Keratinocyte (primary cell): Measurements from ENCODE around the gene CALHM1. TPM values are rescaled to one million over a fixed set of nuclear protein-coding genes. Genes with fewer than 3 reads are reported as not detected.

Experiments
- DNase-seq: peaks from one replicate; pipeline ENCODE4 v3.0.0-alpha.2; 2011; ENCODE audit warnings: low read depth, missing footprints, low spot score
- FAIRE-seq: peaks from 2 replicates; lab custom pipeline; 2011; peaks lifted over from hg19 to GRCh38; lab: Jason Lieb, UNC
- H2AFZ ChIP-seq: 2 replicates; pipeline ENCODE4 v1.6.0; 2012; ENCODE audit warnings: low read length, control low read depth, inconsistent platforms; ENCODE audit not compliant: control insufficient read depth
- H3K27ac ChIP-seq: 2 replicates; pipeline ENCODE4 v1.5.1; 2011; ENCODE audit warnings: low read length; ENCODE audit not compliant: control insufficient read depth, insufficient read depth
- H3K27me3 ChIP-seq: 3 replicates; pipeline ENCODE4 v1.6.0; 2011; ENCODE audit warnings: low read length; ENCODE audit not compliant: control insufficient read depth, insufficient read depth; ENCODE audit errors: extremely low read depth
- H3K36me3 ChIP-seq, 2 experiments: 2 replicates in 1 of 2; 3 replicates in 1 of 2; pipeline ENCODE4 v1.5.1; 2011; ENCODE audit warnings: low read length in 2 of 2, mild to moderate bottlenecking in 1 of 2; ENCODE audit not compliant: control insufficient read depth in 2 of 2, insufficient read depth in 2 of 2; ENCODE audit errors: extremely low read depth in 1 of 2
- H3K4me1 ChIP-seq: 3 replicates; pipeline ENCODE4 v1.5.1; 2011; ENCODE audit warnings: low read length; ENCODE audit not compliant: control insufficient read depth, insufficient read depth; ENCODE audit errors: extremely low read depth
- H3K4me2 ChIP-seq: 3 replicates; pipeline ENCODE4 v1.6.0; 2011; ENCODE audit warnings: low read depth, low read length; ENCODE audit not compliant: control insufficient read depth, insufficient read depth; ENCODE audit errors: extremely low read depth
- H3K4me3 ChIP-seq, 3 experiments: fragments of 200-600 bp in 1 of 3; sonication (generic) in 1 of 3; 2 replicates in 2 of 3; 3 replicates in 1 of 3; pipeline ENCODE4 v1.5.1; 2011 to 2016; ENCODE audit warnings: low read length in 3 of 3, mild to moderate bottlenecking in 3 of 3, control low read depth in 2 of 3, inconsistent platforms in 1 of 3, low read depth in 1 of 3, mixed read lengths in 1 of 3, mixed run types in 1 of 3, moderate library complexity in 1 of 3; ENCODE audit not compliant: control insufficient read depth in 2 of 3, insufficient read depth in 2 of 3; ENCODE audit errors: extremely low read depth in 1 of 3
- H3K79me2 ChIP-seq: 2 replicates; pipeline ENCODE4 v1.6.0; 2012; ENCODE audit warnings: low read length; ENCODE audit not compliant: control insufficient read depth, insufficient read depth
- H3K9ac ChIP-seq: 3 replicates; pipeline ENCODE4 v1.6.0; 2011; ENCODE audit warnings: low read length; ENCODE audit not compliant: control insufficient read depth, insufficient read depth; ENCODE audit errors: extremely low read depth
- H3K9me1 ChIP-seq: 3 replicates; pipeline ENCODE4 v1.6.0; 2011; ENCODE audit warnings: low read length; ENCODE audit not compliant: control insufficient read depth, insufficient read depth; ENCODE audit errors: extremely low read depth
- H3K9me3 ChIP-seq: 2 replicates; pipeline ENCODE4 v1.5.1; 2012; ENCODE audit warnings: low read depth, low read length; ENCODE audit not compliant: control insufficient read depth
- H4K20me1 ChIP-seq: 3 replicates; pipeline ENCODE4 v1.6.0; 2011; ENCODE audit warnings: low read length; ENCODE audit not compliant: control insufficient read depth, insufficient read depth; ENCODE audit errors: extremely low read depth
- EZH2 ChIP-seq: IDR thresholded peaks from one replicate; pipeline ENCODE4 v1.6.1; 2012; ENCODE audit warnings: inconsistent platforms, mild to moderate bottlenecking, low read length, moderate library complexity
- dilution Hi-C: fragments of 300-500 bp; cut with MboI; formaldehyde crosslinking; loops from one replicate; pipeline ENCODE4 v1.7.0; 2020; ENCODE audit warnings: low sequenced_read_pairs; ENCODE audit not compliant: extremely low pct_ligation_motif_present
- polyA plus RNA-seq, 5 experiments: library from polyadenylated mRNA; depleted of rRNA in 3 of 5; stranded (reverse) in 3 of 5; stranded (forward) in 1 of 5; unstranded in 1 of 5; fragments of >200 nt; gene quantifications; 1 replicate in 1 of 5; 2 replicates in 3 of 5; 3 replicates in 1 of 5; pipeline versions ENCODE4 v1.2.1 to v1.2.3, GENCODE V29; 2011 to 2012; ENCODE audit warnings: missing spikeins in 2 of 5, low read depth in 1 of 5, low replicate concordance in 1 of 5
- TF ChIP-seq, protein P1 (sequence below), 3 experiments: IDR thresholded peaks in 1 of 3; conservative IDR thresholded peaks in 1 of 3; optimal IDR thresholded peaks in 1 of 3; 2 replicates in 2 of 3; 3 replicates in 1 of 3; pipeline versions ENCODE3 to v1.5.1; 2011; ENCODE audit warnings: low read length in 3 of 3, mild to moderate bottlenecking in 3 of 3, moderate library complexity in 2 of 3, control low read depth in 1 of 3, inconsistent platforms in 1 of 3; ENCODE audit not compliant: insufficient read depth in 2 of 3; ENCODE audit errors: extremely low read depth in 1 of 3

CALHM1 gene
- polyA plus RNA-seq, 1 donor (not counting 4 experiments of a cell fraction or from before 2014, with no cell fraction given) = not detected

DNA sequence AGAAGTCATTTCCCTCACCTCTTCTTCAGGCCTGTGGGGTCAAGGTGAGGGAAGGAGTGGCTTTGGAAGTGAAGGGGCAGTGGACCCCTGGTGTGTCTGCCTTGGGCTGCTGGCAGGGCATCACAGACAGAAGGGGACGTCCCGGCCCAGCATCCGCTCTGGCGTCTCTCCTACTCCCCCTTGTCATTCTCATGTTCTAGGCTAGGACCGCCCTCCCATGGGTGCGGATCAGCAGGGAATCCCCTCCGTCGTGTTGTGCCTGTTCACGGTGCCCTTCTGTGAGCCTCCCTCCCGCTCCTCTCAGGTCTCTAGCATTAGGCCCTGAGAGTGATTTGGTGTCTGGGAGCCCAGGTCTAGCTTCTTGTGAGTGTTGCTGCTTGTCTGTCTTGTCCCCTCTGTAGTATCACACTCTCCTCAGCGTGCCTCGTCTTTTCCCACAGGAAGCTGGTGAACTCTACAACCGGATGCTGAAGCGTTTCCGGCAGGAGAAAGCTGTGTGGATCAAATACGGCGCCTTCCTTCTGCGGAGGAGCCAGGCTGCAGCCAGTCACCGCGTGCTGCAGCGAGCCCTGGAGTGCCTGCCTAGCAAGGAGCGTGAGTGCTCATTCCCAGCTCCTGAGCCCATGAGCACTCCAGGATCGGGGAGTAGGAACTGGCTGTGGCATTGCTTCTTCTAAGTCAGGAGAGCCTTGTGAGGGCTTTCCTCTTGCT is 15.1 kb downstream of the CALHM1 start:
- peaks cover 64 to 68% of the 10 kb centered on the region in 2 experiments for H3K36me3 ChIP-seq
- no peak overlapping the region for H3K9ac ChIP-seq
- no peaks in the 10 kb centered on the region for H3K4me1 ChIP-seq
- no peak overlapping the region for H3K4me2 ChIP-seq
- H3K4me3 ChIP-seq = no peak overlapping the region
- no peak overlapping the region for H2AFZ ChIP-seq
- no peaks in the 10 kb centered on the region for H3K27me3 ChIP-seq
- FAIRE-seq (no peak), DNase-seq (no peak)
- H3K9me3 ChIP-seq = no peaks in the 10 kb centered on the region
- no peaks in the 10 kb centered on the region for H3K9me1 ChIP-seq
- TF ChIP-seq, protein P1, sequence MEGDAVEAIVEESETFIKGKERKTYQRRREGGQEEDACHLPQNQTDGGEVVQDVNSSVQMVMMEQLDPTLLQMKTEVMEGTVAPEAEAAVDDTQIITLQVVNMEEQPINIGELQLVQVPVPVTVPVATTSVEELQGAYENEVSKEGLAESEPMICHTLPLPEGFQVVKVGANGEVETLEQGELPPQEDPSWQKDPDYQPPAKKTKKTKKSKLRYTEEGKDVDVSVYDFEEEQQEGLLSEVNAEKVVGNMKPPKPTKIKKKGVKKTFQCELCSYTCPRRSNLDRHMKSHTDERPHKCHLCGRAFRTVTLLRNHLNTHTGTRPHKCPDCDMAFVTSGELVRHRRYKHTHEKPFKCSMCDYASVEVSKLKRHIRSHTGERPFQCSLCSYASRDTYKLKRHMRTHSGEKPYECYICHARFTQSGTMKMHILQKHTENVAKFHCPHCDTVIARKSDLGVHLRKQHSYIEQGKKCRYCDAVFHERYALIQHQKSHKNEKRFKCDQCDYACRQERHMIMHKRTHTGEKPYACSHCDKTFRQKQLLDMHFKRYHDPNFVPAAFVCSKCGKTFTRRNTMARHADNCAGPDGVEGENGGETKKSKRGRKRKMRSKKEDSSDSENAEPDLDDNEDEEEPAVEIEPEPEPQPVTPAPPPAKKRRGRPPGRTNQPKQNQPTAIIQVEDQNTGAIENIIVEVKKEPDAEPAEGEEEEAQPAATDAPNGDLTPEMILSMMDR (optimal IDR thresholded peaks at IDR 0.05 in 1 of 3, IDR thresholded peaks at IDR 0.05 in 1 of 3, conservative IDR thresholded peaks at IDR 0.05 in 1 of 3; ENCODE audit: extremely low read depth in 1 of 3, insufficient read depth in 2 of 3, low read length in 3 of 3) = no peak
- no peak for TF ChIP-seq EZH2
- dilution Hi-C loops = no loop called here
- H3K79me2 ChIP-seq = no peaks in the 10 kb centered on the region
- no peaks in the 10 kb centered on the region for H4K20me1 ChIP-seq
- H3K27ac ChIP-seq = no peak overlapping the region

DNA sequence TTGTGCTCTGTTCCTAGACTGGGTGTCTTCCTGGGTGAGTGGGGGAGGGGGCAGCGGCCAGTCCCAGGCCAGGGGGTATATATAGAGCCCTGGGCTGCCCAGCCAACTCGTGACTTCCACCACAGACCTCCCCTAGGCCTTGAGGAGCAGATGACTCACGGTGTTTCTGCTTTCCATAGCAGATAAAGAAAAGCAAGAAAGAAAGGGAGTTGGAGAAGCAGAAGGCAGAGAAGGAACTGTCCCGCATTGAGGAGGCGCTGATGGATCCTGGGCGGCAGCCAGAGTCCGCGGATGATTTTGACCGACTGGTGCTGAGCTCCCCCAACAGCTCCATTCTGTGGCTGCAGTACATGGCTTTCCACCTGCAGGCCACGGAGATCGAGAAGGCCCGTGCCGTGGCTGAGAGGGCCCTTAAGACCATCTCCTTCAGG is 16.7 kb downstream of the CALHM1 start:
- Histone ChIP-seq H3K9ac (no peak overlapping the region), H4K20me1 (no peaks in the 10 kb centered on the region), H3K9me3 (no peaks in the 10 kb centered on the region), H2AFZ (no peak overlapping the region), H3K9me1 (no peaks in the 10 kb centered on the region), H3K36me3 (peaks cover 69 to 71% of the 10 kb centered on the region in 2 experiments), H3K27me3 (no peaks in the 10 kb centered on the region), H3K4me3 (no peak overlapping the region), H3K4me2 (no peak overlapping the region), H3K27ac (no peak overlapping the region), H3K4me1 (no peaks in the 10 kb centered on the region), H3K79me2 (no peaks in the 10 kb centered on the region)
- TF ChIP-seq, protein P1 (optimal IDR thresholded peaks at IDR 0.05 in 1 of 3, IDR thresholded peaks at IDR 0.05 in 1 of 3, conservative IDR thresholded peaks at IDR 0.05 in 1 of 3; ENCODE audit: extremely low read depth in 1 of 3, insufficient read depth in 2 of 3, low read length in 3 of 3) = no peak
- TF ChIP-seq EZH2 = no peak
- DNase-seq (no peak), FAIRE-seq (no peak)
- dilution Hi-C loops = no loop called here
